ENCODE measurements around the gene CHRNA1. TPM values are rescaled to one million over a fixed set of nuclear protein-coding genes. Genes with fewer than 3 reads are reported as not detected.

The CHRNA1 gene
- total RNA-seq, 1 donor from 2014 or later = 0.22 TPM

DNA sequence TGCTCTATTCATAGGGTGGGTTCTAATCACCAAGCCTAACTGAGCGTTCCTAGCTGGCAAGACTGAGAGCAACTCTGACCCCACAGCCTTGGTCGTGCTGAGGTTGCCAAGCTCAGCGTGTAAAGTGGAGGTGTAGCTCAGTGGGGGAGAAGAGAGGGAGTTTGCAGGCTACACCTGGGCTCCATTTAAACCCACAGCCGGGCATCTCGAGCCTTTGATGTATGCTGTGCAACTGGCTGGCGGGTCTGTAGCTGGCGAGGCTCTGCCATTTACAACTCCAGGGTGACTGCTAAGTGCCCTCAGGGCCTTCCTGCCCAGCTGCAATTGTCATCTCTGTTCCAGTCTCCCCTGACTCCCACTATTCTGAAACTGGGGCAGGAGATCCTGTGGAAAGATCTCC lies 20.0 kb upstream of the CHRNA1 start:
- DNase-seq (ENCODE audit: low spot score) = no peak

DNA sequence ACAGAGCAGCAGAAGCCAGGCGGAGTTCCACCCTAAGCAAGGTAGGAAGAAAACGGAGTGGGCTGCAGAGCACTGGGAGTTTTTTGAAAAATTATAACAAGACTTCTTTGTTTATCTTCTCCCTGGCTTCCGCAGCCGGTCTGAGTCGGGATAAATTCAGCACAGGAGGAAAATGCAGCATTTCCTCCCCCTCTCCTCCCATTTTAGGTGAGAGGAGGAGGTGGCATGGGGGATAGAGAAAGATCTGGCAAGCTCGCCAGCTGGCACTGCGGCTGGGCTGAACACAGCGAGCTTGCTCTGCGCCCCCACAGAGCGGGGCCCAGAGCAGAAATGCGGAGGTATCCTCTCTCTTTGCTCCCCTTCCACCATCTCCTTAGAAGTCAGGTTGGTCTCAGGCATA lies 17.7 kb upstream of the CHRNA1 start:
- DNase-seq (ENCODE audit: low spot score) = no peak

DNA sequence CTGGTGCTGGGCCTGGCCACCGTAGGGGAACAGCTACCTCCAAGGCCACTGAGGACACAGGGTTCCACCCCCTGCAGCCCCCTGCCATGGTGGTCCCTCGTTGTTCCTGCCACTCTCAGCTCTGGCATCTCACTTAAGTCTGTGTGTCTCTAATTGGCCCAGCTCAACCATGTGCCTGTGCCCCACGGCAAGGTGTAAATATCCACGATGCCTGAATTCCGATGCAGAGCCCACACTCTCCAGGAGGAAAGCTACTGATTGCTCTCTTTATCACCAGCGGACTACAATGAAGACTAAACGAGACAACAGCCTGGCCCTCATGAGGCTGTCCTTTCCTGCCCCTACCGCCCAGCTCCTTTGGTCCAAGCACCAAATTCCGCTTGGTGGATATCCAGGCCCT lies 17.0 kb upstream of the CHRNA1 start:
- DNase-seq (ENCODE audit: low spot score) = no peak

DNA sequence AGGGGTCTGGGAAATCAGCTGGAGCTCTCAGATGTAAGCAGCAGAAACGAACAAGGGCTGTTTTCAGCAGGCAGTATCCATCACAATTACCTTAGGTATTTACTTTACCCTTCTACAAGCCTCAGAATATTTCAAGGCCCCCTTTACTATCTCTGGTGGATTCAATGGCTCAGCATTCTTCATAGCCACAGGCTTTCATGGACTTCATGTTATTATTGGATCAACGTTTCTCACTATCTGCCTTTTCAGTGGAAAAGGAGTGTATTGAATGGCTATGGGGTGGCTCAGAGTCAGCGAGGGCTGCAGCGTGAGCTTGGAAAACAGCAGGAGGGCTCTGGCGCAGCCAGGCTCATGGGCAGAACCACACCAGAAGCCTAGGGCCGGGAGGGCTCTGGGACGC lies 16.6 kb upstream of the CHRNA1 start:
- DNase-seq (ENCODE audit: low spot score) = no peak

DNA sequence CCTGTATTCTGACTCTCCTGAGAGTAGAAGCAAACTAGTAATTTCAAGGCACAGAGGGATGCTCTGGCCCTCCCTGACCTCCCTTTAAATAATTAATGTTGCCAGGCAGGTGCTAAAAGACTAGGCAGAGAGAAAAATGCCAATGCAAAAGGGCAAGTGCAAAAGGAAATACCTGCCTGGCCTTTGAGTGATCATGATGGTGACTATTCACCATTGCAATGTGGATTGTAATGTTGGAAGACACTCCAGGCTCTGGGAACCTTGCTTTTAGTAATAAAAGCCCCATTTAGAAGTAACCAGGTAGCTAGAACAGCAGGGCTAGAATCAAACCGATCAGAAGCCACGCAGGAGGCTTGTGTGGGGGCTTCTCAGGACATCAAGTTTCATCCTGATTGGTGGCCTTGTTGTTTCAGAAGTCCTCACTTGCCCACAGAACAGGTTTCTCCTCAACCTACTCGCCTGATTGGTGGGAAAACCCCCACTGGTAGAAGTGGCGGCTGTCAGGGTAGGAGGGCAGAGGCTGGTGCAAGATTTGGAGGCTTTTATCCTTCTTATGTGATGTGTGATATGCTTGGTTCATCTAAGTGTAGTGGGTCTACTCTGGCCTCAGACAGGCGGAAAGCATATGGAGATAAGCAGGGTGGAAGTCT lies 16.0 kb upstream of the CHRNA1 start:
- DNase-seq (ENCODE audit: low spot score) = no peak

DNA sequence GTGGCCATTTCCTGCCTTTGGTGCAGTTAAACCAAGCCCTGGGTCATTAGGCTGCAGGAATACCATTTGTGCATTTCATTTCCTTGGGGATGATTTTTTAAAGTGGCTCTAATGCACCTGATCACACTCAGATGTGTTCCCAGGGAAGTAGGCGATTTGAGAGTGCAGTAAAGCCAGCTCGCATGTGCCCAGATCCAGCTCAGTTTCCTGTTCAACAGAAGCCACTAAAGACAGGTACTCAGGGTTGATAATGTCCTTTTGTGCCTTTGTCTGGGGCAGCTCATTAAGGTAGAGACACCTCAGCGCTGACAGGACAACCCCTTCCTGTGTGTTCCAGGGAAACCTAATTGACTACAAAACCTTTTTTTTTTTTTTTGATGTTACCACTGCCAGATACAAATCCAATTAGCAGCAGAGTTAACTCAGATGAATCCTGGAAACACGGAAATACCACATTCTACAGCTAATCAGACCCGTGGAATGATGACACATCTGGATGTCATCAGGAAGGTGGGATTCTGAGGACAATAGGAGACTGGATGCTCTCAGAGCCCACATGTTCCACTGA lies 15.2 kb upstream of the CHRNA1 start:
- no peak for DNase-seq (ENCODE audit: low spot score)

DNA sequence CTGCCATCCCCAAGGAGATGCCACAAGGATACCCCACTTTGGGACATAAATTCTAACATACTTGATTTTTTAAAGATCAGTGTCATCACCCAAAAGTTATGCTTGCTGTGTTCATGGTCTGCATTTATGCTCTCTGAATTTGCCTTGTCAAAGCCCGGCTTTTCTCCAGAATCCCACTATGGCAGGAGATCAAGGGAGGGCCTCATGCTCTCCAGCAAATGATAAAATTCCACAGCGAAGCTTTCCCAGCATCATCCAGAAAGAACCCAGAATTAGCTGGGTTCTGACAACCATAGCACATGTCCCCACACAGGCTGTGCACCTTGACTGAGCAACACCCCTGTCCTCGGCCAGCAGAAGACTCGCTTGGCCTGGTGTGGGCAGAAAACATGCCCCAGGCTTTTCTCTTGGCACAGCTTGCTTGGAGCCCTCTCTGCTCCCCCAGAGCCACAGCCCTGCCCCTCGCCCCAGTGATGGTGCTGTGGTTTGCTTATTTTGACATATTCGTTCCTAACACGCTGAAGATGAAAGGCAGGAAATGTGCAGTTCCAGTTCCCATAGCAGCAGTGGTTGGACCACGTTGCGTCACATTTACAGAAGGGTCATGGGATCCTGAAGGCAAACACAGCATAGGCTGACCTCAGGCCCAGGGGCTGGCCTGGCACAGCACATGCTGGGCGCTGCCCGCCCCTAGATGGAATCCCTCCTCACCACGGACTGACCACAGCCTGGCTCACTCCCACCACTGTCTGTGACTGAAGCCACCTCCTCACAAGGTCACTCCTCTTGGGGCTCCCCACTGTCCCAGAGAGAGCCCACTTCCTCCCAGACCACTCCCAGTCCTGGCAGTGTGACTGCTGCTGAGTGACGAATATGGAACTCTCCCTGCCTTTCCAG lies 14.1 kb upstream of the CHRNA1 start:
- DNase-seq (ENCODE audit: low spot score) = no peak

DNA sequence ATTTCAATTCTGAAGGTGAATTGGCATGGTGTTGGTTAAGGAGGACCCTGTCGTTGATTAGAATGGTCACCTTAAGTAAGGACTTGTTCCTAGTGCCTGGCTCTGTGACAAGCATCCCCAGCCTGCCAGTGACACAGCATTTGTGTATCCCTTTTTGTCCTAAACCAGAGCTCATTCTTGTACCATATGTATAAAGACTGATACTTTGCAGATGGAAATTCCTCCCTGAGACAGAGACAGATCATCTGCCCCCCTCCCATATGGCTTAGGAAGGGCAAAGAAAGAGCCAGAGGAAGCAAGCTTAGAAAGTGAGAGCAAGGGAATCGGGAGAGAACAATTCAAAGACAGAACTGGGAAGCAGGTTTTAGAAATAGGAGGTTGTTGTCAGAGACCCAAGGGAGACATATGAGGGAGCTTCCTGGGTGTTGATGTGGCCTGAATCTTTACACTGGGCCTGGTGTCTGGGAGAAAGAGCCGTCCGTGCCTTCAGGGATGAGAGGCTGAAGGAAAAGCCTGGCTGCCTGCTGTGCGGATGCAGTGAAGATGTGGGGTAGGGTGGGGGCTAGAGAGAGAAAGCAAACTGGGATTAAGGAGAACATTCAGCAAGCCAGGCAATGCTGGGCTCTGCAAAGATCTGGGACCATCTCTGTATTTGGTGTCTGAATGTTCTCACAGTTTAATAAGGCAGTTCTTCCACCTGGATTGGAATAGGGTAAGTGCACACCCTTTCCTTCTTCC lies 13.2 kb upstream of the CHRNA1 start:
- no peak for DNase-seq (ENCODE audit: low spot score)

DNA sequence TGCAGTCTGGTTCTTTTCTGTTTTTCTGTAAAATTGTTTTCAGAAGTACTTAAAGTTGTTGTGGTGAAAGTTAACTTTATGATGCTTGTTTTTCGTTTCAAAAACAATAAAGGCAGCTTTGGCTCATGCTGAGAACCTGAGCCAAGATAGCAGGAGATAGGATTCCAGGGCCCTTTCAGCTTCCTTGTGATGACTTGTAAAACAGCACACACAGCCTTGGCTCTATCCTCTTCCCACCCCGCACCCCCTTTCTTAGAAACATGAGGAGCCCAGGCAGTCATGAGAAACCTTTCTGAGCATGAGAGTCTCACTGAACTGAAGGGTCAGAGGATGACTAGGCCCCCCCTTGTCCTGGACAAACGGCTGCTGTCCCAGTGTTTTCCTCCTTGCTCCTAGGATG lies 12.4 kb upstream of the CHRNA1 start:
- DNase-seq (ENCODE audit: low spot score) = no peak

DNA sequence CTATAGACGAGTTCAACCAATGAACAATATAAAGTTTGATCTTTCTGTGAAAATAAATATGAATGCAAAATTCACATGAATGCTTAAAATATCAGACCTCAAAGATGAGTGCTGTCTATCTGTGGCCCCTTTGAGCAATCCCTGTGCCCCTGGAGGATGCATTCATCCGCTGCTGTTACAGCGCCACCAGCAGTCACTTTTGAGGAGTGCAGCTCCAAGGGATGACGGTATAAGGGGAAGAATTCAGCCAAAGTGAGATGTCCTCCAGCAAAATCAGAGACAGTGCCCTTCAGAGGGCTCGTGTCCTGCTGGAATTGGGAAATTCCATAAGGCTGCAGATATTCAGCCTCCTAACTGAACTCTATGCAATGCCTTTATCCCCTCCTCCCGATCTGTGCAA lies 12.0 kb upstream of the CHRNA1 start:
- no peak for DNase-seq (ENCODE audit: low spot score)

DNA sequence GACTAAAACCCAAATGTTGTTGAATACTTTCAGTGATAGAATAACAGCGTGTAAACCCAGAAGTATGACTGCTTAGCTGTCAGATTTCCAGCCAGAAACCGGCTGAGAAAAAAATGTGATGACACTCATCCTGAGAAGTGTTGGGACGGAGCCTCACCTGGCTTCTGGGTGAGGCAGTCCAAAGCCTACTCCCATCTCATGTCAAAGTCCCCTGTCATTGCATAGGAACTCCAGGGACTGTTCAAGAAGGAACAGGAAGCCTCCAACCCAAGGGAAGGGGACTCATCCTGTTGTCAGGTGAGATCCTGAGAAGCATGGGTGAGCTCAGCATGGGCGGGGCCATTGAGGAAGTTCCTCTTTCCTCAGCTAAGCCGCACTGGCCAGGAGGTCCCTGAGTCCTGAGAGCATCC lies 11.3 kb upstream of the CHRNA1 start:
- no peak for DNase-seq (ENCODE audit: low spot score)

DNA sequence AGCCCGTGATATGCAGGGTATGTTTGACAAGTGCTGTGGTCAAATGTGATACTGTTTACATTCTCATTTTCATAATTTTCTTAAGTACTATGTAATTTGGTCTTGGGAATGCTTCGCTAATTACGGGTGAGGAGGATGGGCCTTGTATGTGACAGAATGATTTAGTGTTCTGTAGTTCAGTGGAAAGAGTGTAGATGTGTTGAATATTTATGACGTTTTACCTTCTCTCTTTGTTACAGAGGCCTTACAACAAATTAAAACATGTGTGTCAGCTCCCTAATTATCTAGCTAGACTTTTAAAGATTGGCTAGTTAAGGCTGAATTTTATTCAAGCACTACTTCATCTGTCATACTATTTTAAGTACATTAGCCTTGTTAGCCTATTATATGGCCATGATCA lies 10.6 kb upstream of the CHRNA1 start:
- DNase-seq (ENCODE audit: low spot score) = no peak

DNA sequence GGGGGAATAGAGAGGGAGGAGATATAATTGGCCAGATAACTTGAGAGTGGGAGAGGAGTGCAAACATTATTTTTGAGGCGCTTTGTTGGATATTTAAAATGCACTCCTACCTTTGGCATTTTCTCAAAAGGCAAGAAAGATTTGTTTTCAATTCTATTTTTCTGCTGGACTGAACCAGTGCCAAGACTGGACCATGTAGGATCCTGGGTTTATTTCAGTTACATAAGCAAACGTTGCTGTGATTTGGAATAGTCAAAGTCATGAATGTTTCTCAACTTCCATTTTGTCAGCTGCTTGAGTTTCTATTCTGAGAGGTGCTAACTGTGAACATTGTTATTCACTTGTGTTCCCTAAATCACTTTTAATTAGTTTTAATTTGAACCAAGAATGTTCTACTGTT lies 8.9 kb upstream of the CHRNA1 start:
- DNase-seq (ENCODE audit: low spot score) = no peak

DNA sequence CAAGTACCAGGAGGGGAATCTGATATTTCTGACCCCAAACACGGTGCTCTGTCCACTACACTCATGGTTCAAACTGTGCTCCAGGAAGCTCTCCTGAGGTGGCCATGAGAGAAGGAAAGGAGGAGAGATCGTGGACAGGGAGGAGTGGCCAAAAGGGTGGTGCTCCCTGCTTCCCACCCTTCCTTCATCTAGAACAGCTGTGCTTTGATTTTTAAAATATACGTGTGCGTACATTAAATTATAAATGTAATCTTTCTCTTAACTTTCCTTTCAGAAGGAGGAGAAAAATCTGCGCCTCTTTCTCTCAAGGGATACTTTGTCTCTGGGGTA lies 8.2 kb upstream of the CHRNA1 start:
- no peak for DNase-seq (ENCODE audit: low spot score)

DNA sequence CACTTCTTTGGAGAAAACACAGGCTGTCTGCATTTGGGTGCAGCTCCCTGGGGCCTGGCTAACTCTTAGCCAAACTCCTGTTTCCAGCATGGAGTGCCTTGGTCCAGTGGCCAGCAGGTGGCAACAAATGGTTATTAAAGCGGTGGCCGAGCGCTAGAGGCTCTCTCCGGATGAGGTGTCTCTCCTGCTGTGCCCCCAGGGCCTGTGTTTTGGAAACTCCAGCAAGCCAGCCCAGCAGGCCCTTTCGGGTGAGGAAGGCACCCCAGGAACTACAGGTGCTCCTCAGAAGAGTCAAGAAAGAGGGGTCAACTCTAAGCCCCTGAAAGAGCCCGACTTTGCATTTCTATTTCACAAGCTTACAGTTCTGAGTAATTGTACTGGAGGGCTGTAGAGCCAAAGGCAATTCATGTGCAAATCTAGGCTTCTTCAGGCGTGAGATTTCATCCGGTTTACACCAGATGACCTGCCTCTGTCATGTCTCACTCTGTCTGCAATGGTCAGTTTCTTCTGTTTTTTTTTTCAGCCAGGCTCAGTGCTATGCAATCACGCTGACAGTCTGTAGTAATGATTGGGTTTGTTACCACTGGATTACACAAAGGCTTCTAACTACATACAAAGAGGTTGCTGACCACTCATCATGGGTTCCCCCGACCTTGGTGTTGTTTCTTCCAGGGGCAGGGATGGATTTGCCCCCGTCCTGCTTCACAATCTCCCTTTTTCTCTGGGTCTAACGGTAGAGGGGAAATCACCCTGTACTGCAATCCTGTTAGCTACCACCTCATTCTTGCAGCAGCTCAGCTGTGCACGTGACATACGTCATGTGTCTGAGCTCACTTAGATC lies 7.6 kb upstream of the CHRNA1 start:
- no peak for DNase-seq (ENCODE audit: low spot score)

DNA sequence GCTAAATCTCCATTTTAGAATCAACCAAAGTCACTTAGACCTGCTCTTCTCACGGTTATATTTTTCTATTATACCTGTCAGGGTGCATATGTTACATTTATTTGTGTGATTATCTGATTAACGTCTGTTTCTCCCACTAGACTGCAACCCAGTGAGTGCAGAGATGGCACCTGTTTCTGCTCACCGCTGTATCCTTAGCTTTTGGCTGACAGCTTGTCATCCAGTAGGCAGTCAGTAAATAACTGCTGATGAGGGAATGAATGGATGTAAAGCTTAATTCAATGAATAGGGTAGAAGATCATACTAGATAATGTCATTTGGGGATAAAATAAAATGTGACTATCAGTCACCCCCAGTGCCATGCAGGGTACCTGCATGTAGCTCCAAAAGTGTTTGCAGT lies 6.9 kb upstream of the CHRNA1 start:
- DNase-seq (ENCODE audit: low spot score) = no peak

DNA sequence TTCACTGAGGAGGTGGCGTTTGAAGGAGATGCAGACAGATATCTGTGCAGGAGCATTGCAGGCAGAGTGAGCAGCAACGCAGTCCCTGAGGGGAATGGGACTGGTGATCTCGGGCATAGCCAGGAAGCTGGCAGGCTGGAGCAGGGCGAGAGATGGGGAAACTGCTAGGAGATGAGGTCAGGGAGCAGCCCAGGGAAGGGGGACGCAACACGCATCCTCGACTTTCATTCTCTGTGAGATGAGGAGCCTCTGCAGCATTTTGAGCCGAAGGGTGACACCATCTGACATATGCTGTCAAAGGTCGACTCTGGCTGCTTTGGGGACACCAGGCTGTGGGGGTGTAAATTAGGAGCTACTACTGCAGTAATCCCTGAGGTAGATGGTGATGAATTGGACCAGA lies 4.3 kb upstream of the CHRNA1 start:
- DNase-seq (ENCODE audit: low spot score) = no peak

DNA sequence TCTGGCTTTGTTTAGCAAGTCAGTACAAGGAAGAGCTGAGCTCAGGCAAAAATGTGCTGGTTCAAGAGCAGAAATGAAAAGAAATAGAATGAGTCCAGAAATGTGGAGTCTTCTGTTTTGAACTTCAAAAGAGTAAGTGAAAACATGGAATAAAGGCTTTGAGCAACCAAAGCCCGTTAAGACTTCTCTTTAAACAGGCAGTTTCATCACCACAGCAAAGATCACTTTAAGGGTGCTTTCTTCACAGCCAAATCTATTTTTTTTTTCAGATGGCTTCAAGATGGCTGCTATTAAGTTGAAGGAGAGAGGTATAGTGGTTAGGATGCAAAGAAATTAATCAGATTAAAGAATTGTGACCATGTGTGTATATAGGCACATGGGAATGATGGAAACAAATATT lies 2.0 kb upstream of the CHRNA1 start:
- no peak for DNase-seq (ENCODE audit: low spot score)

DNA sequence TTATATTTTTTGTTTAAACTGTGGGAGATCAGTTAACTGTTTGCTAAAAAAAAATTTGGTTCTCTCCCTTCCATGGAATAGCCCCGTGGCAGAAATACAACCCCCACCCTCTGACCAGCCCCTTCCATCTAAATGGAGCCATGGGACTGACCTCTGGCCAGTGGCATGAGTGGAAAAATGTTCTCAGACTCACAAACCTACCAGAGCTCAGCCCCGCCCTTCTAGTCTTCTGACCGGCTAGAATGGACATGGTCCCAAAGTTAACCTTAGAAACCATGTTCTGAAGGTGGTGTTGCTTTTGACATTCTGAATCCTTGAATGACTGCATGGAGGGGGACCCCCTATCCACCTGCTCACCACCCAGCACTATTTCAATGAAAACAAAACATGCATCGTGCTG lies 1.3 kb upstream of the CHRNA1 start:
- no peak for DNase-seq (ENCODE audit: low spot score)

DNA sequence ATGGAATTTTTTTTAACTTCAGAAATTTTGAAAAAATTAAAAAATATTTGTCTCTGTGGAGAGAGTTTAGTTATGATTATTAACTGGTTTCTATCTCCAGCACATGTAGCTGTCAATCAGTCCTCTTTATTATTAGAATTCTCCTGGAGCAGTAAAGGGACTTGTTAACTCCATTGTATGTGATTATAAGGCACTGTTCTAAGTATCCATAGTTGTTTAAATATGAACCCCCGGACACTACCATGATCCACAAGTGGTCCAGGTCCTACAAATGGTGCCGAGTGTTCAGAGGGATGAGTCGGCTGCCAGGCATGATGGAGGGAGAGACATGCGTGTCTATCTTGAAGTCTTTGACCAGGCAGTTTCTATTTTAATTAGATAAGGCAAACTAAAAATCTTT lies 492 bp downstream of the CHRNA1 start:
- no peak for DNase-seq (ENCODE audit: low spot score)

DNA sequence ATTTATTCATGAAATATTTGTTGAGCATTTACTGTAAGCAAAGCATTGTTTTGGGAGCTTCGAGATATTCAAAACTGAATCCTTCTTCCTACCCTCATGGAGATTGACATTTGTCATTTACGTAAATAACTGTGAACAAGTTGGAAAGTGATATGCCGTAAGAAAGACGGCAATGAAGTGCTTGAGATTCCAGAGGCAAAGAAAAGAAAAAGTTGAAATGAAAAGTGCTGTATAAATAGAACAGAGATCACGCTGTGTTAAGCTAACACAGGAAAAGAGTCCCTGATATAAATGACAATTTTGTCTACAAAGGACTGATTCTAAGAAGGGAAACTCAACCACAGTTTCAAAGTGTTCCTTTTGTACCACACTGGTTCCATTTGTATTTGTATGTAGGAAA lies 1.8 kb downstream of the CHRNA1 start:
- DNase-seq (ENCODE audit: low spot score) = no peak

All from mesenteric fat pad (tissue), 1 donor.